Heart right ventricle (tissue), 16 donors: ENCODE data around the gene PLEKHA1. TPM values are rescaled to one million over a fixed set of nuclear protein-coding genes. Genes with fewer than 3 reads are reported as not detected.

Experiments used
- ATAC-seq, 8 donors: fragments of 200-7000 bp; cut with Tn5 transposase; one replicate each; pipeline ENCODE4 v1.9.1; 2020; ENCODE audit warnings: mild to moderate bottlenecking in 8 of 8, moderate library complexity in 8 of 8, moderate number of reproducible peaks in 1 of 8
- DNase-seq, 2 donors: peaks; one replicate each; pipeline ENCODE4 v3.0.0-alpha.2; 2020
- H3K27ac ChIP-seq, 10 donors: fragments of 200-600 bp; sonication (generic) in 2 of 10; one replicate each; pipeline versions ENCODE4 v1.5.0 to v1.8.0; 2020 to 2022; ENCODE audit warnings: mild to moderate bottlenecking in 3 of 10
- H3K27me3 ChIP-seq, 7 donors: fragments of 200-600 bp; one replicate each; pipeline ENCODE4 v1.8.0; 2021 to 2022; ENCODE audit warnings: mild to moderate bottlenecking in 2 of 7
- H3K36me3 ChIP-seq, 9 donors: fragments of 200-600 bp; sonication (generic) in 1 of 9; one replicate each; pipeline versions ENCODE4 v1.5.0 to v1.8.0; 2020 to 2022; ENCODE audit warnings: mild to moderate bottlenecking in 2 of 9
- H3K4me1 ChIP-seq, 9 donors: fragments of 200-600 bp; sonication (generic) in 1 of 9; one replicate each; pipeline versions ENCODE4 v1.5.0 to v1.8.0; 2020 to 2022; ENCODE audit warnings: mild to moderate bottlenecking in 4 of 9
- H3K4me3 ChIP-seq, 10 donors: fragments of 200-600 bp; sonication (generic) in 2 of 10; one replicate each; pipeline versions ENCODE4 v1.5.0 to v1.8.0; 2020 to 2022; ENCODE audit warnings: mild to moderate bottlenecking in 7 of 10, moderate library complexity in 2 of 10
- H3K9me3 ChIP-seq, 11 donors: fragments of 200-600 bp in 10 of 11; sonication (generic) in 2 of 11; one replicate each; pipeline versions ENCODE4 v1.5.0 to v1.8.0; 2013 to 2022; ENCODE audit warnings: mild to moderate bottlenecking in 2 of 11, control low read depth in 1 of 11, moderate library complexity in 1 of 11
- CTCF ChIP-seq, 9 donors: fragments of 200-600 bp; sonication (generic) in 2 of 9; IDR thresholded peaks; one replicate each; pipeline versions ENCODE4 v1.5.0 to v1.8.0; 2021 to 2022; ENCODE audit warnings: antibody characterized with exemption in 9 of 9, mild to moderate bottlenecking in 5 of 9, moderate library complexity in 1 of 9
- WGBS, 2 donors: extraction: QIAGEN DNeasy Blood & Tissue Kit; methylation state at CpG; one replicate each; pipeline ENCODE4 v1.1.7; 2013; ENCODE audit warnings: inconsistent platforms in 1 of 2; 5-methylcytosine and 5-hydroxymethylcytosine counted together
- intact Hi-C, 10 donors: fragments of 100-400 bp; cut with DNase I; formaldehyde crosslinking; loops; one replicate each; pipeline versions ENCODE4 v1.11.1 to v1.14.2; 2022
- polyA plus RNA-seq, 2 donors: library from polyadenylated mRNA; stranded (reverse); fragments of 200-250 nt; gene quantifications; one replicate each; pipeline ENCODE4 v1.2.3, GENCODE V29; 2013
- total RNA-seq, 10 donors: library from RNA; stranded (reverse); fragmentation: NEBNext Ultra II Directional in 3 of 10; extraction: Animal tissue kit (Norgen Biotek cat#: 25700) in 3 of 10; gene quantifications; one replicate each; pipeline versions ENCODE4 v1.2.1 to v1.2.4, GENCODE V29; 2021 to 2023
- donor health status: Arrhythmogenic right ventricular cardiomyopathy.
- donor health status: ischemic (EF 13 %, LVEDD 7.1; RV severe dilation, severe dysfunction).
- donor health status: healthy with polysubstance abuse.
- donor health status: DM: no; HTN: yes; CAD: no.
- donor health status: DM: no; HTN: no; CAD: no.
- donor health status: ischemic (EF 25% LVEDD 6.9; RV normal size, moderate dysfunction).
- donor health status: ischemic (EF 25% LVEDD 5.7; RV mildly dilated, moderate dysfunction).
- donor health status: healthy.
- donor health status: DM: yes; HTN: yes; CAD: no.
- donor health status: Ischemic cardiomyopathy.
- donor health status: ischemic (EF 35%, LVEDD 5.7; RV mildly dilated, moderate dysfunction).
- donor health status: nonischemic (EF 11% LVEDD 7.7; RV severe dilation, severe dysfunction).
- donor health status: DM: yes; HTN: yes; CAD: no.
- donor health status: PGD.
- donor health status: ischemic (EF 29% LVEDD 5.4; RV normal size, mild dysfunction).
- donor health status: nonischemic (EF 23%, LVEDD 6.1; RV moderate dilation, normal function).

The PLEKHA1 gene
- total and polyA plus RNA-seq, 12 donors: 16.7 to 72.9 (median 49.4) TPM

DNA sequence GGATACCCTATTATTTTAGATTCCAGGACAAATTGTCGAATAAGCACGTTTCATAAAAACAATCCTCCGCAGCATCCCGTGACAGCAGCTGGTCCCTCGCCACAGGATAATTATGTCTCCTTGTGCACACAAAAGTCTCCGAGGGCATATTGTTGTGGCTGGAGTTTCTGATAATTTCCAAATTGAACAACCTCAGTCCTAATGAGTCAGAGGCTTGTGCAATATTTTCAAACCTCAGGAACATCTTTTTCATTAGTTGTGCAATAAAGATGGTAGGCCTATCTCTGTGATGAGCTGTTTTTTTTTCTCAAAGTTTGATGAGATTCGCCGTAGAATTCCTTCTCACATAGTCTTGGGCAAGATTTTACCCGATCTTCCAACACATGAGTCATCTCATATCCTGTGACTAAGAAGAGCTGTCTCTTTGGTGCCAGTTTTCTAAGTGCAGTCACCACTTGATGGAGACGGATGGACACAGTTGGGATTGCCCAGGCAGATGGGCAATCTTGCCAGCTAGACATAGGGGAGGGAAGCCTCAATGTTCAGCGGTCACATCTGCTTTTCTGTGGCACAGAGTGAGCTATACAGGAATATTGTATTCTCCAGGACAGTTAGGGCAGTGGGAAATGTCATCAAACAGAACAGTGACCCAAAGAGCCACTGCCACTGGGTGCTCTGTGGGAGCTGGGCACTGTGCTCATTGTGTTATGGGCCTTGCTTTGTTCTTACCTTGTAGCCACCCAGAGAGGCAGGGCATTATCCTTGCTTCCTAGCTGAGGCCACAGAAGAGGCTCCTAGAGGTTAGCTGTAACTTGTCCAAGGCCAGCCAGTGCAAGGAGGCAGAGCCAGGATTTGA, 94.6 kb downstream of the PLEKHA1 start:
- H3K4me1 ChIP-seq: peaks cover 9 to 76% (median 58%) of the 10 kb centered on the region in 9 donors

DNA sequence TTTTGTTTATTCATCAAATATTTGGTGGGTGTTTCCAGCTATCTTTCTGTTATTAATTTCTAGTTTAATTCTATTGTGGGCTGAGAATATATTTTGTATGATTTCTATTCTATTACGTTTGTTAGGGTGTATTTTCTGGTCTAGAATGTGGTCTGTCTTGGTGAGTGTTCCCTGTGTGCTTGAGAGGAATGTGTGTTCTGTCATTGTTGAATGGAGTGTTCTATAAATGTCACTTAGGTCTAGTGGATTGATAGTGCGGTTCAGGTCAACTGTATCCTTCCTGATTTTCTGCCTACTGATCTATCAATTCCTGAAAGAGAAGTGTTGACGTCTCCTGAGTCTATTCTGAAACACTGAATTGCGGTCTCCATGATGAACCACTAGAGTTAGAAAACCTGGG, 95.3 kb downstream of the PLEKHA1 start:
- WGBS, 2 donors: 53 to 66% methylated on average over 4 of the region's 4 CpGs
- DNase-seq: no peak
- no peak for TF ChIP-seq CTCF (IDR thresholded peaks at IDR 0.05)
- peaks cover 5 to 76% (median 59%) of the 10 kb centered on the region in 9 donors for H3K4me1 ChIP-seq
- peak overlapping the region in 5 of 10 donors; percentile 28 to 60 (median 45) for H3K27ac ChIP-seq
- peak in 3 of 8 donors; percentile 33 to 65 (median 50) for ATAC-seq
- intact Hi-C loops: loop anchor here in 1 of 10 donors (10.0 kb wide), 1 partner anchor 95 kb away; the partner anchor contains the start of gene DMBT1
- H3K9me3 ChIP-seq: no peaks in the 10 kb centered on the region
- peaks cover 0 to 13% (median 0%) of the 10 kb centered on the region in 9 donors for H3K36me3 ChIP-seq
- no peaks in the 10 kb centered on the region for H3K27me3 ChIP-seq
- H3K4me3 ChIP-seq: no peak overlapping the region

More for the DNA sequence above, 94.6 kb downstream of the PLEKHA1 start:
- Histone ChIP-seq H3K4me3 (no peak overlapping the region), H3K27ac (peak overlapping the region in 5 of 10 donors; percentile 28 to 60 (median 45)), H3K9me3 (no peaks in the 10 kb centered on the region), H3K36me3 (peaks cover 0 to 13% (median 0%) of the 10 kb centered on the region in 9 donors), H3K27me3 (peaks cover 0 to 1% (median 0%) of the 10 kb centered on the region in 7 donors)
- 54 to 67% methylated on average over 11 of the region's 11 CpGs for WGBS, 2 donors
- peak in 7 of 8 donors; percentile 21 to 78 (median 55) for ATAC-seq
- TF ChIP-seq CTCF (IDR thresholded peaks at IDR 0.05): no peak
- intact Hi-C loops: loop anchor here in 1 of 10 donors (10.0 kb wide), 1 partner anchor 96 kb away; the partner anchor contains the start of gene DMBT1
- DNase-seq: no peak

GRCh38 chr10:122471531-122472177, 97.1 kb downstream of the PLEKHA1 start:
- Histone ChIP-seq H3K4me3 (no peak overlapping the region), H3K4me1 (peaks cover 15 to 84% (median 71%) of the 10 kb centered on the region in 9 donors), H3K27ac (no peak overlapping the region), H3K27me3 (no peaks in the 10 kb centered on the region), H3K9me3 (no peaks in the 10 kb centered on the region), H3K36me3 (no peaks in the 10 kb centered on the region)
- no peak for TF ChIP-seq CTCF (IDR thresholded peaks at IDR 0.05)
- intact Hi-C loops: no loop called here
- no peak for DNase-seq
- no peak for ATAC-seq
- 100% methylated on average over 4 of the region's 4 CpGs for WGBS, 2 donors

DNA sequence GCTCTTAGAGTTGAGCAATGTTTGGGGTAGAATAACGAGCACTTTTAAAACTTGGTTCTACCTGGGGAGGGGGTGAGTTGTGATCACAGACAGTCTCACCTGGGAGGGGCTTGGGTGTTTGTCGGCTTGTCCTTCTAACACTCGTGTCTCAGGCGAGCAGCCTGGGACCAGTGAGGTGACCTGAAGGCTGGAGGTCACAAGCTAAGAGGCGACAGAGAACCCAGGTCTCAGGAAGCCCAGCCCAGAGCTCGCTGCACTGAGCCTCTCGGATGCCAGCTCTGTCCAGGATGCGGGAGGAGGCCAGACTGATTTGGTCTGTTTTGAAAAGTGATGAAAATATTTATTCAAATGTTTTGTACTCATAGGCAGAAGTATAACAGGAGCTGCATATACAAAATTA, 98.6 kb downstream of the PLEKHA1 start:
- H3K27ac ChIP-seq: peak overlapping the region in 2 of 10 donors; percentile 73 to 87
- DNase-seq: no peak
- H3K36me3 ChIP-seq: peaks cover 0 to 3% (median 0%) of the 10 kb centered on the region in 9 donors
- H3K9me3 ChIP-seq: no peaks in the 10 kb centered on the region
- ATAC-seq: no peak
- WGBS, 2 donors: 62 to 76% methylated on average over 8 of the region's 8 CpGs
- intact Hi-C loops: no loop called here
- no peak for TF ChIP-seq CTCF (IDR thresholded peaks at IDR 0.05)
- H3K4me3 ChIP-seq: no peak overlapping the region
- H3K4me1 ChIP-seq: peaks cover 15 to 82% (median 61%) of the 10 kb centered on the region in 9 donors
- no peaks in the 10 kb centered on the region for H3K27me3 ChIP-seq
